Measurements from ENCODE around the gene SEC61A1. TPM values are rescaled to one million over a fixed set of nuclear protein-coding genes. Genes with fewer than 3 reads are reported as not detected.
A peak's percentile ranks its signal among the peaks of the same experiment; 100 is the strongest.

Gene SEC61A1
- total and polyA plus RNA-seq, 2 donors = 73.6 to 79.7 TPM

DNA sequence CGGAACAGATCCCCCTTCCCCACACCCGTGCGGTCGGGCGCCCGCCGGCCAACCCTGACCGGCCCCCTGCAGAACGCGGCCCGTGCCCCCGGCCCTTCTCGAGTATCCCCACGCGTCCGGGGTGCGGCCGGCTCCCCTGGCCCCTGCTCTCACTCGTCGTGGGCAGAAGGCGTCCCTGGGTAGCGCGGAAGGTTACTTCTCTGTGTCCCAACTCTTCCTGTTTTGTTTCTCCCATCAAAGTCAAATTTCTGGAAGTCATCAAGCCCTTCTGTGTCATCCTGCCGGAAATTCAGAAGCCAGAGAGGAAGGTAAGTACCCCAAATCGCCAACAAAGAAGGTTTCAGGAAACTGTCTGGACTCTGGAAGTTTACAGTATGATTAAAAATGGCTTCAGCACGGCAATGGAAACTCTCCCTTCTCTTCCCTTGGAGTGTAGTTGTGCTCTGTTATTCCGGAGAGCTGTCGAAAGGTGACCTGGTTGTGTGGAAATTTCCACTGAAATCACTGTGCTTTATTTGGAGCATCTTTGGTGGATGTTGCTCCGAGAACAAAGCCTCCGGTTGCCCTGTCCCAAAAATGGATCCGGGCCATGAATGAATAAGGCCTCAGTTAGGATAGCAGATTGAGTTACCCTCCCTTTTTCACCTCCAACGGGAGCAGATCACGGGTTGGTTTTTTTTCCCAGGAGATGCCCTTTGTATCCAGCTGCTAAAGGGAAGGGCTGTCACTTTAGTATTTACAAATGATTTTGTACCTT lies 536 bp downstream of the SEC61A1 start:
- no peaks in the 10 kb centered on the region for H3K27me3 ChIP-seq (ENCODE audit: control insufficient read depth in 2 of 2, insufficient read depth in 1 of 2, low read length in 1 of 2)
- peak in 4 of 9 donors; percentile 11 to 49 (median 20) for DNase-seq (ENCODE audit: low read depth in 6 of 9, low spot score in 9 of 9)
- H3K4me1 ChIP-seq (ENCODE audit: control insufficient read depth in 2 of 2, insufficient read depth in 2 of 2, low read length in 2 of 2) = peaks cover 22 to 23% of the 10 kb centered on the region in 2 donors
- H3K36me3 ChIP-seq (ENCODE audit: control insufficient read depth in 2 of 2, insufficient read depth in 2 of 2, low read length in 1 of 2) = peaks cover 16 to 32% of the 10 kb centered on the region in 2 donors
- WGBS = 4% methylated on average over 33 of the region's 33 CpGs
- peak overlapping the region; percentile 72 to 96 for H3K4me3 ChIP-seq (ENCODE audit: low read length in 2 of 2)
- peak overlapping the region; percentile 68 to 94 for H3K27ac ChIP-seq (ENCODE audit: low read depth in 1 of 2, low read length in 1 of 2)
- H3K9me3 ChIP-seq (ENCODE audit: control insufficient read depth in 2 of 2, insufficient read depth in 1 of 2, low read length in 1 of 2) = no peaks in the 10 kb centered on the region

DNA sequence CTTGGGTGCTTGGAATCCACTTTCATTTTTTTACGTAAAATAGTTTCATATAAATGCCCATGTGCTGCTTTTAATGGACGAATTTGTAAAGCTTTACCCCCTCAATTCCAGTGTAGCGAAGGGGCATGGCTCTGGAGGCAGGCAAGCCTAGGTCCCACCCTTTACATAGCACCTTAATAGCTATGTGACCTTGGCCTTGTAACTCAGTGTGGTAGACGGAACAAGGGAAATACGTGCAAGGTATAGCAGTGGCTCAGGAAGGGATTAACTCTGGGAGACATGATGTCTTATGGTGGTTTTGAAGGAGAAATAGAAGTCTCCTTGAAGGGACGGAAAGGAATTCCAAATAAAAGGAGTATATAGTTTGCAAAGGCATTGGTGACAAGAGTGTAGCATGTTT lies 1.4 kb downstream of the SEC61A1 start:
- 91% methylated on average over 6 of the region's 6 CpGs for WGBS
- H3K4me1 ChIP-seq (ENCODE audit: control insufficient read depth in 2 of 2, insufficient read depth in 2 of 2, low read length in 2 of 2) = peaks cover 22 to 23% of the 10 kb centered on the region in 2 donors
- H3K27ac ChIP-seq (ENCODE audit: low read depth in 1 of 2, low read length in 1 of 2) = no peak overlapping the region
- H3K9me3 ChIP-seq (ENCODE audit: control insufficient read depth in 2 of 2, insufficient read depth in 1 of 2, low read length in 1 of 2) = no peaks in the 10 kb centered on the region
- no peak for DNase-seq (ENCODE audit: low read depth in 6 of 9, low spot score in 9 of 9)
- no peaks in the 10 kb centered on the region for H3K27me3 ChIP-seq (ENCODE audit: control insufficient read depth in 2 of 2, insufficient read depth in 1 of 2, low read length in 1 of 2)
- H3K4me3 ChIP-seq (ENCODE audit: low read length in 2 of 2) = peak overlapping the region; percentile 72 to 96
- peaks cover 21 to 39% of the 10 kb centered on the region in 2 donors for H3K36me3 ChIP-seq (ENCODE audit: control insufficient read depth in 2 of 2, insufficient read depth in 2 of 2, low read length in 1 of 2)

- H3K4me1 ChIP-seq (ENCODE audit: control insufficient read depth in 2 of 2, insufficient read depth in 2 of 2, low read length in 2 of 2) = peaks cover 22 to 23% of the 10 kb centered on the region in 2 donors
- no peak for DNase-seq (ENCODE audit: low read depth in 6 of 9, low spot score in 9 of 9)
- WGBS = 92% methylated on average over 3 of the region's 3 CpGs
- no peak overlapping the region for H3K27ac ChIP-seq (ENCODE audit: low read depth in 1 of 2, low read length in 1 of 2)
- H3K4me3 ChIP-seq (ENCODE audit: low read length in 2 of 2) = no peak overlapping the region
- H3K36me3 ChIP-seq (ENCODE audit: control insufficient read depth in 2 of 2, insufficient read depth in 2 of 2, low read length in 1 of 2) = peaks cover 25 to 44% of the 10 kb centered on the region in 2 donors
- H3K27me3 ChIP-seq (ENCODE audit: control insufficient read depth in 2 of 2, insufficient read depth in 1 of 2, low read length in 1 of 2) = no peaks in the 10 kb centered on the region
- no peaks in the 10 kb centered on the region for H3K9me3 ChIP-seq (ENCODE audit: control insufficient read depth in 2 of 2, insufficient read depth in 1 of 2, low read length in 1 of 2)
Observed at GRCh38 chr3:128054367-128054766, 2.1 kb downstream of the SEC61A1 start.

DNA sequence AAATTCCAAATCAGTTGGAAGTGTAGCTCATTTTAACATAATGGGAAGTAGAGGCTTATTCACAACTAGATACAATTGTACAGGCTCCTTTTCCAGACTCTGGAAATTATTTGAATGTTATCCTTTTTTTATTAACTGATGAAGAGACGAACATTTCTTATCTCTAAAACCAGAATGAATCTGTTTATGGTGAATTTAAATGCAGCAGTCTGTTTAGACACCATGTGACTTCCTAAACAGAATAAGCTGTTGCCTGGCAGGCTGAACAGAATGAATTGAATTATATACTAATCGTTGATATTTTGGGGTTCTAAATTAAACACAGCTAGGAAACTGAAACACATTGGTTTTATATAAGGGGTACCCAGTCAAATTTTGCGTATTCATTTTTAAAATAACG lies 4.0 kb downstream of the SEC61A1 start:
- no peak for DNase-seq (ENCODE audit: low read depth in 6 of 9, low spot score in 9 of 9)
- no peaks in the 10 kb centered on the region for H3K27me3 ChIP-seq (ENCODE audit: control insufficient read depth in 2 of 2, insufficient read depth in 1 of 2, low read length in 1 of 2)
- H3K9me3 ChIP-seq (ENCODE audit: control insufficient read depth in 2 of 2, insufficient read depth in 1 of 2, low read length in 1 of 2) = no peaks in the 10 kb centered on the region
- H3K4me1 ChIP-seq (ENCODE audit: control insufficient read depth in 2 of 2, insufficient read depth in 2 of 2, low read length in 2 of 2) = peaks cover 19% of the 10 kb centered on the region in 2 donors
- H3K36me3 ChIP-seq (ENCODE audit: control insufficient read depth in 2 of 2, insufficient read depth in 2 of 2, low read length in 1 of 2) = peaks cover 44 to 63% of the 10 kb centered on the region in 2 donors
- no peak overlapping the region for H3K4me3 ChIP-seq (ENCODE audit: low read length in 2 of 2)
- 75% methylated on average over 4 of the region's 4 CpGs for WGBS
- no peak overlapping the region for H3K27ac ChIP-seq (ENCODE audit: low read depth in 1 of 2, low read length in 1 of 2)

DNA sequence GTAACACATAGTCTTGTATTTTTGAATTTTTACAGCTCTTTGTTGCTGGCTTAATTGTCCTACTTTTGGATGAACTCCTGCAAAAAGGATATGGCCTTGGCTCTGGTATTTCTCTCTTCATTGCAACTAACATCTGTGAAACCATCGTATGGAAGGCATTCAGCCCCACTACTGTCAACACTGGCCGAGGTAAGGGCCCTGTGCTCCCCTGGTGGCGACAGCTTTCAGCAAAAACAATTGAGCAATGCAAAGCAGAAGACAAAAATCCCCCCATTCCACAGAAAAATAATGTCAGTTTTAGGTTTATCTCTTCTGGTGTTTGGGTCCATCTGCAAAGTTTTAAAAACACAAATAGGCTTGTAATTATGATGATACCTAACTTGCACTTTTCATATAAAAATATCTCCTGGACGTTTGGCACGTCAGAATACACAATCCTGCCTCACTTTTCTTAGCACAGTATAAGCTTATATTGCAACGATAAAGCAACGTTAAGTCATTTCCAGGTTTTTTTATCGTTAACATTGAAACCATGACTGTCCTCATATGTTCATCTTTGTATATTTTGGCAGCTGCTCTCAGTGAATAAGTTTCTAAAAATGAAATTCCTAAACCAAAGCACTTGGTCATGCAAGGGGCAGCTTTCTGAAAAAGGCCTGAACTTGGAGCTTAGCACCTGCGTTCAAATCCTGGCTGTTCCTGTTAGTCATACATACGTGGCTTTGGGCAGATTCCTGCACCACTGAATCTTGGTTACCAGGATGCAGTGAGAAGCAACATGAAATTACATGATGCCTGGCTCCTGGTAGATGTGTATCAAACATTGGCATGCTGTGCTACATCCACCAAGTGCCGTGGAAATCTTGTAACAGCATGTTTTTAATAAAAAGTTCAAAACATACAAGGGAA lies 8.5 kb downstream of the SEC61A1 start:
- Histone ChIP-seq H3K4me1 (ENCODE audit: control insufficient read depth in 2 of 2, insufficient read depth in 2 of 2, low read length in 2 of 2) (no peaks in the 10 kb centered on the region), H3K4me3 (ENCODE audit: low read length in 2 of 2) (no peak overlapping the region), H3K27me3 (ENCODE audit: control insufficient read depth in 2 of 2, insufficient read depth in 1 of 2, low read length in 1 of 2) (no peaks in the 10 kb centered on the region), H3K27ac (ENCODE audit: low read depth in 1 of 2, low read length in 1 of 2) (no peak overlapping the region), H3K36me3 (ENCODE audit: control insufficient read depth in 2 of 2, insufficient read depth in 2 of 2, low read length in 1 of 2) (peaks cover 74 to 85% of the 10 kb centered on the region in 2 donors), H3K9me3 (ENCODE audit: control insufficient read depth in 2 of 2, insufficient read depth in 1 of 2, low read length in 1 of 2) (no peaks in the 10 kb centered on the region)
- WGBS = 97% methylated on average over 11 of the region's 11 CpGs
- DNase-seq (ENCODE audit: low read depth in 6 of 9, low spot score in 9 of 9) = no peak

DNA sequence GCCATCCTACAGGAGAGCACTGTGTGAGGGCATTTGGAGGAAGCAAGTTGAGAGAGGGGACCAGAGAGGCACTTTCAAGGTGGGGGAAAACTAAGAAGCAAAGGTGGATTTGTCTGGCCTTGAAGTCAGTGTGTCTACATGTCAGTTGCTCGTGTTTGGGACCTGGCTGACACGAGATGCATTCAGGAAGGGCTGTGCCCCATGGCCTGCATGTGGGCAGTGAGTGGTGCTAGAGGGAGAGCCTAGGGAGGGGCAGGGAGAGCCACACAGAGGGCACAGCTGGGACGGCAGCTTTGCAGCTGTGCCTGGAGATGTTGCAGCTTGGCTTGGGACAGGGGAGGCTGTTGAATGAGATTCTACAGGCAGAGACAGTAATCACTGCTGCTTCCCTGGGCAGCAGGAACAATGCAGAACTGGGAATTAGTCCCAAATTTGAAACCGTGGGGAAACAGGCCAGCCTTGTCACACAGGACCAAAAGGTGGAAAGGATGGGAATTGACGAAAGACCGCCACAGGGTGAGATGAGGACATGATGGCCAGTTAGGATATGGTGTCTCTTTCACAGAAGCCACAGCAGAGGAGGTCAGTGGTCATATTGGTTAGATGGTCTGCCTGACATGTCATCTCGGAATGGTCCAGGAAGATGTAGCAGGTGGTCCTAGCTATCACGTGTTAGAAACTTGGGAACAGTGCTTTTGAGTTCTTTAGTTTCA lies 10.0 kb downstream of the SEC61A1 start:
- no peak for DNase-seq (ENCODE audit: low read depth in 6 of 9, low spot score in 9 of 9)
- peaks cover 80 to 90% of the 10 kb centered on the region in 2 donors for H3K36me3 ChIP-seq (ENCODE audit: control insufficient read depth in 2 of 2, insufficient read depth in 2 of 2, low read length in 1 of 2)
- no peaks in the 10 kb centered on the region for H3K4me1 ChIP-seq (ENCODE audit: control insufficient read depth in 2 of 2, insufficient read depth in 2 of 2, low read length in 2 of 2)
- H3K9me3 ChIP-seq (ENCODE audit: control insufficient read depth in 2 of 2, insufficient read depth in 1 of 2, low read length in 1 of 2) = no peaks in the 10 kb centered on the region
- H3K27ac ChIP-seq (ENCODE audit: low read depth in 1 of 2, low read length in 1 of 2) = no peak overlapping the region
- H3K27me3 ChIP-seq (ENCODE audit: control insufficient read depth in 2 of 2, insufficient read depth in 1 of 2, low read length in 1 of 2) = no peaks in the 10 kb centered on the region
- WGBS = 85% methylated on average over 8 of the region's 8 CpGs
- H3K4me3 ChIP-seq (ENCODE audit: low read length in 2 of 2) = no peak overlapping the region

DNA sequence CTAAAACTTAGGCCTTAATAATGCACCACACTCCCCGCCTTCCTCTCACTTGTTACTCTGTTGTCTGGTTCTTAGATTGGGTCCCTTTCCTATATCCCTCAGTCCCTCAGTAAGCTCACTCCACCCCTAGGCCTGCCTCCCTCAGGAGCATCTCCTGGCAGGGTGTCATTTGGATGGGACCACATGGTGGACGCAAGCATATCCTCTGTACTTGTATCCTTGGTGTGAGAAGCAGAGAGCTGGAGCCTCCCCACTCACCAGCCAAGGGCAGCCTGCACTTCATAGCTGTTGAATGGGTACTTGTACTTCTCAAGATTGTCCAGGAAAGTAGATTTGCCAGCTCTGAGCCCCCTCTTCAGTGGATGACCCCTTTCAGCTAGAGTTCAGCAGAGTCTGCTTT lies 11.6 kb downstream of the SEC61A1 start:
- no peak for DNase-seq (ENCODE audit: low read depth in 6 of 9, low spot score in 9 of 9)
- no peak overlapping the region for H3K27ac ChIP-seq (ENCODE audit: low read depth in 1 of 2, low read length in 1 of 2)
- WGBS = over 99% methylated on average over 2 of the region's 2 CpGs
- H3K36me3 ChIP-seq (ENCODE audit: control insufficient read depth in 2 of 2, insufficient read depth in 2 of 2, low read length in 1 of 2) = peaks cover 88 to 94% of the 10 kb centered on the region in 2 donors
- no peak overlapping the region for H3K4me3 ChIP-seq (ENCODE audit: low read length in 2 of 2)
- no peaks in the 10 kb centered on the region for H3K4me1 ChIP-seq (ENCODE audit: control insufficient read depth in 2 of 2, insufficient read depth in 2 of 2, low read length in 2 of 2)
- no peaks in the 10 kb centered on the region for H3K9me3 ChIP-seq (ENCODE audit: control insufficient read depth in 2 of 2, insufficient read depth in 1 of 2, low read length in 1 of 2)
- no peaks in the 10 kb centered on the region for H3K27me3 ChIP-seq (ENCODE audit: control insufficient read depth in 2 of 2, insufficient read depth in 1 of 2, low read length in 1 of 2)

- Histone ChIP-seq H3K4me1 (ENCODE audit: control insufficient read depth in 2 of 2, insufficient read depth in 2 of 2, low read length in 2 of 2) (no peaks in the 10 kb centered on the region), H3K9me3 (ENCODE audit: control insufficient read depth in 2 of 2, insufficient read depth in 1 of 2, low read length in 1 of 2) (no peaks in the 10 kb centered on the region), H3K4me3 (ENCODE audit: low read length in 2 of 2) (no peak overlapping the region), H3K27ac (ENCODE audit: low read depth in 1 of 2, low read length in 1 of 2) (no peak overlapping the region), H3K27me3 (ENCODE audit: control insufficient read depth in 2 of 2, insufficient read depth in 1 of 2, low read length in 1 of 2) (no peaks in the 10 kb centered on the region), H3K36me3 (ENCODE audit: control insufficient read depth in 2 of 2, insufficient read depth in 2 of 2, low read length in 1 of 2) (peaks cover 90 to 95% of the 10 kb centered on the region in 2 donors)
- no peak for DNase-seq (ENCODE audit: low read depth in 6 of 9, low spot score in 9 of 9)
- 97% methylated on average over 6 of the region's 6 CpGs for WGBS
Observed at GRCh38 chr3:128064962-128065361, 12.7 kb downstream of the SEC61A1 start.

Measured in thymus (tissue), 11 donors.